Stimulated activated CD8-positive, alpha-beta memory T cell treated with anti-CD3 and anti-CD28 coated beads, Interleukin-7, amount 100 ng/mL, for 48 hours (primary cell): ENCODE measurements around the gene TAF13.
A peak's percentile ranks its signal among the peaks of the same experiment; 100 is the strongest.
"Not testable (repeated sequence)": the region's sequence is repeated elsewhere in the genome, so short reads cannot be mapped to it uniquely, and the experiment has no call there.

Experiments used
- DNase-seq, 2 donors: peaks; one replicate each; pipeline ENCODE4 v3.0.0-alpha.2; 2020; ENCODE audit warnings: low read depth in 1 of 2; ENCODE audit errors: extremely low read depth in 1 of 2

Gene TAF13

GRCh38 chr1:109050228-109050995 is 25.4 kb downstream of the TAF13 start:
- DNase-seq = no peak

- no peak for DNase-seq
Measured at GRCh38 chr1:109048335-109048734, 27.5 kb downstream of the TAF13 start.

GRCh38 chr1:109047339-109047738 is 28.5 kb downstream of the TAF13 start:
- no peak for DNase-seq

GRCh38 chr1:109046671-109047070 is 29.1 kb downstream of the TAF13 start:
- no peak for DNase-seq

GRCh38 chr1:109045595-109045994 is 30.2 kb downstream of the TAF13 start:
- DNase-seq = no peak

- DNase-seq = peak; percentile 90 to 95
Measured at GRCh38 chr1:109041621-109042468, 34.0 kb downstream of the TAF13 start, which contains the start of gene WDR47. WDR47 (minus strand) TSS chr1:109042102; CDS start chr1:109023512, 18,590 bp downstream.

GRCh38 chr1:109040989-109041620 is 34.7 kb downstream of the TAF13 start:
- DNase-seq = peak; percentile 5 to 7

- DNase-seq = no peak
Measured at GRCh38 chr1:109040627-109040988, 35.2 kb downstream of the TAF13 start.

GRCh38 chr1:109034382-109034781 is 41.4 kb downstream of the TAF13 start:
- DNase-seq = no peak

- DNase-seq = not testable (repeated sequence)
Measured at GRCh38 chr1:109029493-109029892, 46.3 kb downstream of the TAF13 start.

- no peak for DNase-seq
Measured at GRCh38 chr1:109027841-109028240, 48.0 kb downstream of the TAF13 start.

GRCh38 chr1:109025694-109026093 is 50.1 kb downstream of the TAF13 start:
- no peak for DNase-seq

- no peak for DNase-seq
Measured at GRCh38 chr1:109024646-109025045, 51.2 kb downstream of the TAF13 start.

- DNase-seq = no peak
Measured at GRCh38 chr1:109020693-109021257, 55.0 kb downstream of the TAF13 start.

- DNase-seq = not testable (repeated sequence)
Measured at GRCh38 chr1:109017719-109018118, 58.1 kb downstream of the TAF13 start.

- DNase-seq = no peak
Measured at GRCh38 chr1:109017134-109017533, 58.7 kb downstream of the TAF13 start.
